H1 (cell line): Measurements from ENCODE around the gene P3H2. TPM values are rescaled to one million over a fixed set of nuclear protein-coding genes. Genes with fewer than 3 reads are reported as not detected.

Experiments used
- CTCF ChIA-PET: fragments of 300-600 bp; sonication (Branson Sonifier 250); formaldehyde crosslinking; loops from one replicate; lab custom pipeline; 2021; ENCODE audit not compliant: partially characterized antibody; lab: Charles Lee
- POLR2A ChIA-PET: fragments of 300-600 bp; sonication (Branson Sonifier 250); formaldehyde crosslinking; loops from one replicate; lab custom pipeline; 2021; ENCODE audit warnings: inconsistent platforms; ENCODE audit not compliant: partially characterized antibody; lab: Charles Lee
- DNase-seq, 2 experiments: peaks; one replicate each; pipeline versions ENCODE4 v3.0.0 to v3.0.0-alpha.2; 2010 to 2022; ENCODE audit warnings: low spot score in 2 of 2, low read depth in 1 of 2, mixed read lengths in 1 of 2
- FAIRE-seq: peaks from 2 replicates; lab custom pipeline; 2011; peaks lifted over from hg19 to GRCh38; lab: Jason Lieb, UNC
- H2AFZ ChIP-seq: 2 replicates; pipeline ENCODE4 v1.8.1; 2012; ENCODE audit warnings: low read length, inconsistent platforms
- H2AK5ac ChIP-seq: 2 replicates; pipeline ENCODE4 v1.6.1; 2013; ENCODE audit warnings: low read depth, low read length
- H2BK120ac ChIP-seq: replicated peaks from 2 replicates; pipeline ENCODE3; 2013; ENCODE audit warnings: low read depth, low read length, inconsistent platforms
- H2BK12ac ChIP-seq: 2 replicates; pipeline ENCODE4 v1.6.1; 2013; ENCODE audit warnings: low read depth, low read length
- H2BK15ac ChIP-seq: 2 replicates; pipeline ENCODE4 v1.6.1; 2013; ENCODE audit warnings: low read length
- H2BK20ac ChIP-seq: 2 replicates; pipeline ENCODE4 v1.6.1; 2013; ENCODE audit warnings: low read length
- H2BK5ac ChIP-seq: 2 replicates; pipeline ENCODE4 v1.6.1; 2013; ENCODE audit warnings: low read depth, low read length
- H3K14ac ChIP-seq: 2 replicates; pipeline ENCODE4 v1.6.1; 2013; ENCODE audit warnings: inconsistent platforms; ENCODE audit not compliant: insufficient read length
- H3K18ac ChIP-seq: 2 replicates; pipeline ENCODE4 v1.6.1; 2013; ENCODE audit warnings: low read length; ENCODE audit errors: extremely low read depth
- H3K23ac ChIP-seq: 2 replicates; pipeline ENCODE4 v1.6.1; 2013; ENCODE audit warnings: inconsistent platforms; ENCODE audit not compliant: insufficient read length
- H3K23me2 ChIP-seq: 2 replicates; pipeline ENCODE4 v1.6.1; 2013; ENCODE audit warnings: low read depth, low read length
- H3K27ac ChIP-seq: 2 replicates; pipeline ENCODE4 v1.6.1; 2011; ENCODE audit warnings: low read depth, low read length, inconsistent platforms
- H3K27me3 ChIP-seq, 4 experiments: replicated peaks in 1 of 4; 1 replicate in 1 of 4; 2 replicates in 3 of 4; pipeline versions ENCODE4 v1.6.1 to v1.8.1; 2011 to 2013; ENCODE audit warnings: low read length in 3 of 4, mild to moderate bottlenecking in 3 of 4, inconsistent platforms in 2 of 4, mixed read lengths in 2 of 4, moderate library complexity in 1 of 4; ENCODE audit not compliant: control insufficient read depth in 3 of 4, insufficient read depth in 3 of 4; ENCODE audit errors: extremely low read depth in 1 of 4
- H3K36me3 ChIP-seq, 4 experiments: 2 replicates each; pipeline versions ENCODE4 v1.6.1 to v1.8.1; 2011 to 2013; ENCODE audit warnings: mild to moderate bottlenecking in 4 of 4, low read length in 3 of 4, moderate library complexity in 2 of 4, control low read depth in 1 of 4, inconsistent platforms in 1 of 4; ENCODE audit not compliant: insufficient read depth in 4 of 4, control insufficient read depth in 2 of 4
- H3K4ac ChIP-seq: replicated peaks from 2 replicates; pipeline ENCODE3; 2013; ENCODE audit warnings: low read length, low read depth, mixed read lengths, inconsistent platforms; ENCODE audit not compliant: insufficient read length
- H3K4me1 ChIP-seq, 4 experiments: replicated peaks in 1 of 4; 1 replicate in 1 of 4; 2 replicates in 3 of 4; pipeline versions ENCODE4 v1.6.1 to v1.8.1; 2011 to 2013; ENCODE audit warnings: low read length in 3 of 4, inconsistent platforms in 2 of 4, mixed read lengths in 1 of 4; ENCODE audit not compliant: insufficient read depth in 4 of 4, control insufficient read depth in 3 of 4
- H3K4me2 ChIP-seq, 2 experiments: 2 replicates each; pipeline versions ENCODE4 v1.6.1 to v1.8.1; 2011 to 2013; ENCODE audit warnings: low read depth in 2 of 2, low read length in 2 of 2, control low read depth in 1 of 2, inconsistent platforms in 1 of 2, mild to moderate bottlenecking in 1 of 2; ENCODE audit not compliant: insufficient read depth in 1 of 2
- H3K4me3 ChIP-seq, 4 experiments: fragments of 200-600, 300-600 bp in 1 of 4; sonication (generic), shearing (Covaris generic), sonication (Bioruptor Twin) in 1 of 4; 2 replicates each; pipeline versions ENCODE4 v1.5.1 to v1.8.1; 2011 to 2016; ENCODE audit warnings: low read length in 4 of 4, low read depth in 3 of 4, control low read depth in 2 of 4, inconsistent platforms in 2 of 4, mild to moderate bottlenecking in 2 of 4, mixed read lengths in 1 of 4, moderate library complexity in 1 of 4; ENCODE audit not compliant: insufficient read depth in 2 of 4; ENCODE audit errors: extremely low read depth in 1 of 4
- H3K56ac ChIP-seq: replicated peaks from 2 replicates; pipeline ENCODE3; 2013; ENCODE audit warnings: low read depth, mild to moderate bottlenecking, mixed read lengths, low read length, inconsistent platforms; ENCODE audit not compliant: insufficient read length
- H3K79me1 ChIP-seq: 2 replicates; pipeline ENCODE4 v1.6.1; 2013; ENCODE audit warnings: low read depth, low read length, control low read depth
- H3K79me2 ChIP-seq, 2 experiments: 2 replicates each; pipeline versions ENCODE4 v1.6.1 to v1.8.1; 2012 to 2013; ENCODE audit warnings: low read length in 2 of 2, mild to moderate bottlenecking in 2 of 2, inconsistent platforms in 1 of 2; ENCODE audit not compliant: insufficient read depth in 2 of 2, control insufficient read depth in 1 of 2
- H3K9ac ChIP-seq, 4 experiments: replicated peaks in 1 of 4; 1 replicate in 1 of 4; 2 replicates in 3 of 4; pipeline versions ENCODE4 v1.6.1 to v1.8.1; 2011 to 2013; ENCODE audit warnings: low read depth in 3 of 4, low read length in 3 of 4, control low read depth in 2 of 4, mild to moderate bottlenecking in 2 of 4, moderate library complexity in 2 of 4, inconsistent platforms in 1 of 4; ENCODE audit errors: extremely low read depth in 1 of 4
- H3K9me3 ChIP-seq, 2 experiments: 2 replicates each; pipeline versions ENCODE4 v1.6.1 to v1.8.1; 2012 to 2013; ENCODE audit warnings: mild to moderate bottlenecking in 2 of 2, moderate library complexity in 2 of 2, control low read depth in 1 of 2, inconsistent platforms in 1 of 2, low read depth in 1 of 2, low read length in 1 of 2, mixed read lengths in 1 of 2; ENCODE audit not compliant: insufficient read depth in 2 of 2
- H4K20me1 ChIP-seq, 2 experiments: replicated peaks in 1 of 2; 2 replicates each; pipeline versions ENCODE3 to v1.8.1; 2011 to 2013; ENCODE audit warnings: inconsistent platforms in 2 of 2, low read length in 2 of 2, mild to moderate bottlenecking in 1 of 2; ENCODE audit not compliant: insufficient read depth in 2 of 2, control insufficient read depth in 1 of 2
- H4K5ac ChIP-seq: 2 replicates; pipeline ENCODE4 v1.6.1; 2013; ENCODE audit warnings: low read length, low read depth, mixed read lengths, inconsistent platforms; ENCODE audit not compliant: insufficient read length
- H4K8ac ChIP-seq: 2 replicates; pipeline ENCODE4 v1.8.0; 2013; ENCODE audit warnings: mild to moderate bottlenecking, moderate library complexity, low read length, inconsistent platforms; ENCODE audit not compliant: insufficient read depth; ENCODE audit errors: extremely low read depth
- H4K91ac ChIP-seq: replicated peaks from 2 replicates; pipeline ENCODE3; 2013; ENCODE audit warnings: low read length, mixed read lengths, inconsistent platforms; ENCODE audit not compliant: insufficient read length
- SP4 ChIP-seq: IDR thresholded peaks from 2 replicates; pipeline ENCODE4 v1.6.1; 2012; ENCODE audit warnings: low read length, inconsistent platforms
- WGBS, 2 experiments: shearing (Covaris generic) in 1 of 2; methylation state at CpG; one replicate each; pipeline versions ENCODE4 v1.1.6 to v1.1.7; 2013 to 2015; ENCODE audit warnings: low lambda C conversion rate in 2 of 2, mixed read lengths in 2 of 2, inconsistent platforms in 1 of 2, low coverage in 1 of 2, missing lambda C conversion rate in 1 of 2; ENCODE audit not compliant: insufficient replicate concordance in 2 of 2, insufficient coverage in 1 of 2, insufficient read length in 1 of 2; ENCODE audit errors: extremely low coverage in 1 of 2, missing lambda C conversion rate in 1 of 2; 5-methylcytosine and 5-hydroxymethylcytosine counted together
- polyA plus RNA-seq, 7 experiments: library from polyadenylated mRNA; depleted of rRNA in 3 of 7; stranded (reverse) in 5 of 7; unstranded in 2 of 7; fragments of >200 nt in 5 of 7; fragments of 200-250 nt in 2 of 7; gene quantifications; 1 replicate in 5 of 7; 2 replicates in 1 of 7; 4 replicates in 1 of 7; pipeline versions ENCODE4 v1.2.1 to v1.2.3, GENCODE V29; 2011 to 2013; ENCODE audit warnings: missing spikeins in 2 of 7, mixed read lengths in 2 of 7
- total RNA-seq: library from RNA; stranded (reverse); fragmentation: NEBNext Ultra II Directional; extraction: Animal tissue kit (Norgen Biotek cat#: 25700); gene quantifications from 2 replicates; pipeline ENCODE4 v1.2.1, GENCODE V29; 2021

Gene P3H2
- total and polyA plus RNA-seq, 2 of the 8 experiments (the other 6 are each of a cell fraction or from before 2014, with no cell fraction given): 40.5 to 60.4 TPM

DNA sequence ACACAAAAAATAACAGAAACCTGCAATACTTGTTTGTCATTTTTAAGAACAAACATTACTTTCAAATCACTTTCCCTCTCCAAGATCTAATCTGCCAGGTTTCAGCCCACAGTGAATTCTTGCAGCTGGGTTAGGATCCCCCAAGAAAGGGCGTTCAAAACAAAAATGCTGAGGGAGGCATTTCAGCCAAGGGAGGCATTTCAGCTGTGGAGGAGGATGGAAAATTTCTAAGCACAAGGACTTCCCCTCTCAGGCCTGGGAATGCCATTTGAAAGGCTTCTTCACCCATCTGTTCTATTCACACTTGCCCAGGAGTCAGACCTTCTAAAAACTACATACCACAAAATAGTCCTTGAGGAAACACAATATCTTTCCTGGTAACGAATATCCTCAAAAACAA is 69.1 kb downstream of the P3H2 start:
- no peaks in the 10 kb centered on the region for H3K9me3 ChIP-seq
- no peak overlapping the region for H3K4ac ChIP-seq
- FAIRE-seq (peak; percentile 60), DNase-seq (no peak)
- peaks cover 0 to 25% (median 5%) of the 10 kb centered on the region in 4 experiments; a peak in 4 of 7 replicates for H3K4me1 ChIP-seq
- no peak overlapping the region; the same call in 1 of the 2 replicates for H2BK5ac ChIP-seq
- H2AK5ac ChIP-seq: no peak overlapping the region
- H3K79me1 ChIP-seq: no peaks in the 10 kb centered on the region
- H3K4me2 ChIP-seq: no peak overlapping the region
- no peaks in the 10 kb centered on the region for H3K27me3 ChIP-seq
- H2BK15ac ChIP-seq: no peak overlapping the region
- no peak overlapping the region for H4K8ac ChIP-seq
- H2BK12ac ChIP-seq: no peak overlapping the region
- H3K27ac ChIP-seq: no peak overlapping the region
- 58% methylated on average over 2 of the region's 2 CpGs; no CpG with 5 or more reads in 1 of the 2 experiments for WGBS, 2 experiments
- no peak overlapping the region for H3K23ac ChIP-seq
- no peaks in the 10 kb centered on the region for H3K23me2 ChIP-seq
- no peak overlapping the region for H3K56ac ChIP-seq
- H2AFZ ChIP-seq: no peak overlapping the region
- H4K91ac ChIP-seq: no peak overlapping the region
- H3K18ac ChIP-seq: no peak overlapping the region
- no peak overlapping the region for H3K14ac ChIP-seq
- no peak overlapping the region; the same call in 1 of the 2 replicates for H2BK20ac ChIP-seq
- H4K5ac ChIP-seq: no peak overlapping the region
- no peak overlapping the region for H3K4me3 ChIP-seq
- ChIA-PET CTCF (interaction anchor here (0.9 to 4.0 kb wide), 5 partner anchors 11 to 91 kb away, joined by 3 to 17 read pairs (median 5); no protein-coding TSS in a partner anchor), POLR2A (no interaction called here)
- H3K9ac ChIP-seq: no peak overlapping the region
- no peaks in the 10 kb centered on the region for H4K20me1 ChIP-seq
- H3K79me2 ChIP-seq: peaks cover 0 to 30% of the 10 kb centered on the region in 2 experiments; a peak in 2 of 4 replicates
- H3K36me3 ChIP-seq: no peaks in the 10 kb centered on the region
- no peak overlapping the region for H2BK120ac ChIP-seq
- TF ChIP-seq SP4: no peak
